Testis (tissue), 3 donors: Measurements from ENCODE around the gene SAGE1. TPM values are rescaled to one million over a fixed set of nuclear protein-coding genes. Genes with fewer than 3 reads are reported as not detected.
"Not testable (repeated sequence)": the region's sequence is repeated elsewhere in the genome, so short reads cannot be mapped to it uniquely, and the experiment has no call there.

ENCODE experiments used
- DNase-seq: peaks from one replicate; pipeline ENCODE4 v3.0.0-alpha.2; 2019
- H3K27ac ChIP-seq, 2 donors: fragments of 200-600 bp; sonication (generic); one replicate each; pipeline ENCODE4 v1.5.1; 2019
- H3K27me3 ChIP-seq: fragments of 200-600 bp; sonication (generic); one replicate; pipeline ENCODE4 v1.5.1; 2019
- H3K36me3 ChIP-seq: fragments of 200-600 bp; sonication (generic); one replicate; pipeline ENCODE4 v1.5.1; 2017; ENCODE audit warnings: low read depth; ENCODE audit errors: missing control alignments
- H3K4me1 ChIP-seq: fragments of 200-600 bp; sonication (generic); one replicate; pipeline ENCODE4 v1.5.1; 2019
- H3K4me3 ChIP-seq, 2 donors: fragments of 200-600 bp; sonication (generic); one replicate each; pipeline ENCODE4 v1.5.1; 2017 to 2019
- H3K9me3 ChIP-seq: fragments of 200-600 bp; sonication (generic); one replicate; pipeline ENCODE4 v1.5.1; 2017
- POLR2A ChIP-seq: fragments of 450-650 bp; IDR thresholded peaks from one replicate; pipeline ENCODE4 v1.6.1; 2017; ENCODE audit warnings: antibody characterized with exemption, mild to moderate bottlenecking, moderate library complexity
- WGBS, 2 donors: methylation state at CpG; one replicate each; pipeline ENCODE4 v1.1.5; 2018; 5-methylcytosine and 5-hydroxymethylcytosine counted together
- intact Hi-C: fragments of 100-400 bp; cut with DNase I; formaldehyde crosslinking; loops from one replicate; pipeline ENCODE4 v1.15.1; 2023; ENCODE audit warnings: low total_unique reads
- polyA plus RNA-seq: library from polyadenylated mRNA; stranded (reverse); fragments of 350-450 nt; fragmentation: Illumina TruSeq; extraction: RNeasy Lipid Tissue Mini Kit (QIAGEN cat#74804); gene quantifications from one replicate; pipeline ENCODE4 v1.2.3, GENCODE V29; 2014; ENCODE audit warnings: low read depth, low replicate concordance; ENCODE audit not compliant: insufficient read depth
- total RNA-seq, 2 donors: library from RNA; depleted of rRNA; stranded (reverse); fragments of >200 nt; gene quantifications; one replicate each; pipeline ENCODE4 v1.2.3, GENCODE V29; 2016
- TF ChIP-seq, protein P1 (sequence below), 3 experiments: fragments of 450-650 bp in 2 of 3; fragments of 200-600 bp in 1 of 3; sonication (generic) in 1 of 3; IDR thresholded peaks; one replicate each; pipeline ENCODE4 v1.5.1; 2016 to 2019; ENCODE audit warnings: antibody characterized with exemption in 3 of 3, mild to moderate bottlenecking in 2 of 3, moderate library complexity in 1 of 3

Gene SAGE1
- total and polyA plus RNA-seq, 3 donors from 2014 or later: 3.9 to 5.5 (median 5.3) TPM

DNA sequence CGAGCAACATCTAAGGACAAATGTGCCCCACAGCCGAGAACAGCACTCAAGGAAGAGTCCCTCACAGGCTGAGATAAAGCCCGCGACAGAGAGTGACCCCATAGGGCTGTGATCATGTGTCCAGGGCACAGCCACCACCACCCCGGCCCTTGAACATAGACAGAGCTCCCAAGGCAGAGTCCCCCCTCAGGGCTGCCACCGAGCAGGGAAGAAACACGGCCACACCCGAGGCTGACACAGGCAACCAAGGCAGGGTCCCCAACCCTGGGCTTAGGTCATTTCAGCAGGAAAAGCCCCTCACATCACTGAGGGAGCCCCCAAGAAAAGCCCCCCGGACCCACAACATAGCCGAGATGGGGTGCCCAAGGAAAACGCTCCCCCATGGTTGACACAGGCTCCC is 735 bp upstream of the SAGE1 start:
- TF ChIP-seq POLR2A: no peak
- TF ChIP-seq, protein P1, sequence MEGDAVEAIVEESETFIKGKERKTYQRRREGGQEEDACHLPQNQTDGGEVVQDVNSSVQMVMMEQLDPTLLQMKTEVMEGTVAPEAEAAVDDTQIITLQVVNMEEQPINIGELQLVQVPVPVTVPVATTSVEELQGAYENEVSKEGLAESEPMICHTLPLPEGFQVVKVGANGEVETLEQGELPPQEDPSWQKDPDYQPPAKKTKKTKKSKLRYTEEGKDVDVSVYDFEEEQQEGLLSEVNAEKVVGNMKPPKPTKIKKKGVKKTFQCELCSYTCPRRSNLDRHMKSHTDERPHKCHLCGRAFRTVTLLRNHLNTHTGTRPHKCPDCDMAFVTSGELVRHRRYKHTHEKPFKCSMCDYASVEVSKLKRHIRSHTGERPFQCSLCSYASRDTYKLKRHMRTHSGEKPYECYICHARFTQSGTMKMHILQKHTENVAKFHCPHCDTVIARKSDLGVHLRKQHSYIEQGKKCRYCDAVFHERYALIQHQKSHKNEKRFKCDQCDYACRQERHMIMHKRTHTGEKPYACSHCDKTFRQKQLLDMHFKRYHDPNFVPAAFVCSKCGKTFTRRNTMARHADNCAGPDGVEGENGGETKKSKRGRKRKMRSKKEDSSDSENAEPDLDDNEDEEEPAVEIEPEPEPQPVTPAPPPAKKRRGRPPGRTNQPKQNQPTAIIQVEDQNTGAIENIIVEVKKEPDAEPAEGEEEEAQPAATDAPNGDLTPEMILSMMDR (IDR thresholded peaks at IDR 0.05): no peak
- H3K4me3 ChIP-seq: no peak overlapping the region
- intact Hi-C loops: no loop called here
- H3K27me3 ChIP-seq: no peaks in the 10 kb centered on the region
- no peaks in the 10 kb centered on the region for H3K36me3 ChIP-seq
- H3K4me1 ChIP-seq: no peaks in the 10 kb centered on the region
- no peak for DNase-seq
- 77 to 83% methylated on average over 2 to 7 of the region's 11 CpGs for WGBS, 2 donors
- no peaks in the 10 kb centered on the region for H3K9me3 ChIP-seq
- no peak overlapping the region for H3K27ac ChIP-seq

DNA sequence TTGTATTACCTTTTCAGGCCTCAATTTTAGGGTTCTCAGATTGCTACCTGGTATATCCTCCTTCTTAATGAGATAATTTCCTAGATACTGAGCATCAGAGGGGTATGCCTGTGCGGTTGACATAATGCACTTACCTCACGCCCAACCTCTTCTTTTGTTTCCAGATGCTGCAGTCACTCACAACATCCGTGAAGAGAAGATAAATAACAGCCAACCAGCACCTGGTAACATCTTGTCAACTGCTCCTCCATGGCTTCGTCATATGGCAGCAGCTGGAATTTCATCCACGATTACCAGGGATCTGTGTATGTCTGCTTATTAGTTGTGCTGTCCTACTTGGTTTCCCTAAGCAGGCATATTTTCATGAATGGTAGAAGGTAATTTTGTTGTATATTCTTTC is 16.7 kb downstream of the SAGE1 start:
- H3K4me3 ChIP-seq: no peak overlapping the region
- H3K9me3 ChIP-seq: no peaks in the 10 kb centered on the region
- H3K4me1 ChIP-seq: no peaks in the 10 kb centered on the region
- H3K27ac ChIP-seq: no peak overlapping the region
- DNase-seq: no peak
- H3K36me3 ChIP-seq: no peaks in the 10 kb centered on the region
- no peaks in the 10 kb centered on the region for H3K27me3 ChIP-seq
- intact Hi-C loops: no loop called here
- 76 to 86% methylated on average over 5 of the region's 5 CpGs for WGBS, 2 donors
- no peak for TF ChIP-seq POLR2A
- TF ChIP-seq, protein P1 (IDR thresholded peaks at IDR 0.05): no peak

DNA sequence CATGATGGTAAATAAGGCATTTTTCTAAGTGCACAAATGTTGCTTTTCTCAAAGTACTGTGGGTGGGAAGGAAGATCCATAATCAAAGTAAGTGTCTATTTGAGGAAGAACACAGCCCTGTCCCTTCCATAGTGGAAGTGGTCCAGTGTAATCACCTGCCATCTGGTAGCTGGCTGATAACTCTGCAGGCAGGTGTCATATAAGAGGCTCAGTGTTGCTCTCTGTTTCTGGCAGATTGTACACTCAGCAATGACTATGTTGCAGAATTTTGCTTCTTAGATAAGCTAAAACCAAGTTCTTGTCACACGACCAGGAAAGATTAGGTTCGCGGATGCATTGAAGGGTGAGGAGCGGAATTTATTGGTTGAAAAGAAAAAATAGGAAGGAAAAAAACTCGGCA is 20.9 kb downstream of the SAGE1 start:
- DNase-seq: no peak
- no peaks in the 10 kb centered on the region for H3K9me3 ChIP-seq
- H3K36me3 ChIP-seq: no peaks in the 10 kb centered on the region
- TF ChIP-seq, protein P1 (IDR thresholded peaks at IDR 0.05): no peak
- no peak for TF ChIP-seq POLR2A
- no peaks in the 10 kb centered on the region for H3K4me1 ChIP-seq
- H3K27me3 ChIP-seq: no peaks in the 10 kb centered on the region
- 61 to 88% methylated on average over 4 to 5 of the region's 5 CpGs for WGBS, 2 donors
- H3K4me3 ChIP-seq: no peak overlapping the region
- H3K27ac ChIP-seq: no peak overlapping the region
- intact Hi-C loops: no loop called here

DNA sequence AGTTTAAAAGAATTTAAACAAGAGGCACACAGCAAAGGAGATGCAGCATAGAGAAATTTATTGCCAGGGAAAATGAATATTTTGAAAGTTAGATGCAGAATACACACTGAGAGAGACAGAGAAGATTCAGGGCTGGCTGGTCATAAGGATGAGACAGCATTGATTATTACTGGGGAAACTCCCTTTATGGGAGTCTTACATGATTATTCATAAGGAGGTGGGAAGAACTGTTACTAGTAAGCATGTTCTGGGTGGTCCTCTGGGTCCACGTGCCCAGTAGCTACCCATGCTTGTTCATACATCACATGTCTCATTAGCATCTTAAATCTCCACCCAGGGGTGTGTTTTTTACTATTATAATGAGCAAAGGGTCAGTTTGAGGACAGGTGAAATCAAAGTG is 27.0 kb downstream of the SAGE1 start:
- H3K9me3 ChIP-seq, DNase-seq, H3K4me3 ChIP-seq, H3K36me3 ChIP-seq, H3K27ac ChIP-seq, H3K4me1 ChIP-seq, intact Hi-C loops, H3K27me3 ChIP-seq: not testable (repeated sequence)
- WGBS, 2 donors: 54% methylated on average over 1 of the region's 1 CpG; no CpG with 5 or more reads in 1 of the 2 donors

DNA sequence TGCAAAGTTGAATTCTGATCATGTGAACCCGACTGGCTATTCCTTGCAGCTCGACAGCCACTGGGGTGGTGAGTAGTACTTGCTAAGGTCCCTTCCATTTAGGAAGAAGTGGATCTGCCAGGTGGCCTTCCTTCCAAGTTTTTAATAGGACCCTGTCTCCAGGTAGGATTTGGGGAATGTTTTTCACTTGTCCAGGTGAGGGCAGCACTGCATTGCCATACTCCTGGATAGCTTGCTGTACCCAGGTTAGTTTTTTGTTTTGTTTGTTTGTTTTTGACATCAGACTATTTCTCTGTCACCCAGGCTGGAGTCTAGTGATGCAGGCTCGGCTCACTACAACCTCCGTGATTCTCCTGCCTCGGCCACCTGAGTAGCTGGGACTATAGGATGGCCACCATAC is 29.8 kb downstream of the SAGE1 start:
- Histone ChIP-seq H3K27ac (no peak overlapping the region), H3K36me3 (no peaks in the 10 kb centered on the region), H3K4me1 (no peaks in the 10 kb centered on the region), H3K9me3 (no peaks in the 10 kb centered on the region), H3K27me3 (no peaks in the 10 kb centered on the region), H3K4me3 (no peak overlapping the region)
- TF ChIP-seq POLR2A: no peak
- TF ChIP-seq, protein P1 (IDR thresholded peaks at IDR 0.05): no peak
- 71 to 76% methylated on average over 5 of the region's 5 CpGs for WGBS, 2 donors
- no peak for DNase-seq
- intact Hi-C loops: no loop called here
